HEK293T (cell line): Measurements from ENCODE around the gene NAV2.

Experiments
- ARNT ChIP-seq: fragments of 450-650 bp; IDR thresholded peaks from 2 replicates; pipeline ENCODE4 v1.6.1; 2017; ENCODE audit warnings: mild to moderate bottlenecking
- BHLHE40 ChIP-seq: fragments of 450-650 bp; IDR thresholded peaks from 2 replicates; pipeline ENCODE4 v1.6.1; 2016; ENCODE audit warnings: mild to moderate bottlenecking, moderate library complexity, borderline replicate concordance
- ELF4 ChIP-seq: fragments of 450-650 bp; IDR thresholded peaks from 2 replicates; pipeline ENCODE4 v1.6.1; 2017; ENCODE audit warnings: antibody characterized with exemption
- FOXA1 ChIP-seq: fragments of 450-650 bp; IDR thresholded peaks from 2 replicates; pipeline ENCODE4 v1.6.1; 2016; ENCODE audit warnings: mild to moderate bottlenecking
- FOXK2 ChIP-seq: fragments of 450-650 bp; IDR thresholded peaks from 2 replicates; pipeline ENCODE4 v1.6.1; 2016; ENCODE audit warnings: mild to moderate bottlenecking
- FOXM1 ChIP-seq: fragments of 450-650 bp; IDR thresholded peaks from 2 replicates; pipeline ENCODE4 v1.6.1; 2017; ENCODE audit warnings: mild to moderate bottlenecking, borderline replicate concordance
- L3MBTL2 ChIP-seq: fragments of 450-650 bp; conservative IDR thresholded peaks from 2 replicates; pipeline ENCODE4 v1.6.1; 2016; ENCODE audit warnings: mild to moderate bottlenecking
- LEF1 ChIP-seq: fragments of 450-650 bp; IDR thresholded peaks from 2 replicates; pipeline ENCODE4 v1.6.1; 2017; ENCODE audit warnings: mild to moderate bottlenecking, borderline replicate concordance
- NFRKB ChIP-seq: fragments of 450-650 bp; IDR thresholded peaks from 2 replicates; pipeline ENCODE4 v1.6.1; 2016; ENCODE audit warnings: mild to moderate bottlenecking, moderate library complexity
- SP1 ChIP-seq: fragments of 450-650 bp; IDR thresholded peaks from 2 replicates; pipeline ENCODE4 v1.6.1; 2017
- SUZ12 ChIP-seq: fragments of 450-650 bp; IDR thresholded peaks from 2 replicates; pipeline ENCODE4 v1.6.1; 2016; ENCODE audit warnings: mild to moderate bottlenecking
- TARDBP ChIP-seq: fragments of 450-650 bp; IDR thresholded peaks from 2 replicates; pipeline ENCODE4 v1.6.1; 2016
- ZNF384 ChIP-seq: fragments of 450-650 bp; IDR thresholded peaks from 2 replicates; pipeline ENCODE4 v1.6.1; 2016

- TF ChIP-seq FOXM1 (no peak), ARNT (no peak), ELF4 (no peak), FOXA1 (no peak), TARDBP (no peak), SUZ12 (no peak), LEF1 (no peak), SP1 (no peak), BHLHE40 (no peak), FOXK2 (no peak), NFRKB (no peak), L3MBTL2 (no peak), ZNF384 (no peak)
Measured at GRCh38 chr11:19968860-19969259, 256.2 kb downstream of the NAV2 start.
